NCI-H2107 (cell line): ENCODE results near the gene ANXA3.

Experiments
- DNase-seq: peaks from one replicate; lab custom pipeline; 2025; lab: John Stamatoyannopoulos, UW

Gene ANXA3

DNA sequence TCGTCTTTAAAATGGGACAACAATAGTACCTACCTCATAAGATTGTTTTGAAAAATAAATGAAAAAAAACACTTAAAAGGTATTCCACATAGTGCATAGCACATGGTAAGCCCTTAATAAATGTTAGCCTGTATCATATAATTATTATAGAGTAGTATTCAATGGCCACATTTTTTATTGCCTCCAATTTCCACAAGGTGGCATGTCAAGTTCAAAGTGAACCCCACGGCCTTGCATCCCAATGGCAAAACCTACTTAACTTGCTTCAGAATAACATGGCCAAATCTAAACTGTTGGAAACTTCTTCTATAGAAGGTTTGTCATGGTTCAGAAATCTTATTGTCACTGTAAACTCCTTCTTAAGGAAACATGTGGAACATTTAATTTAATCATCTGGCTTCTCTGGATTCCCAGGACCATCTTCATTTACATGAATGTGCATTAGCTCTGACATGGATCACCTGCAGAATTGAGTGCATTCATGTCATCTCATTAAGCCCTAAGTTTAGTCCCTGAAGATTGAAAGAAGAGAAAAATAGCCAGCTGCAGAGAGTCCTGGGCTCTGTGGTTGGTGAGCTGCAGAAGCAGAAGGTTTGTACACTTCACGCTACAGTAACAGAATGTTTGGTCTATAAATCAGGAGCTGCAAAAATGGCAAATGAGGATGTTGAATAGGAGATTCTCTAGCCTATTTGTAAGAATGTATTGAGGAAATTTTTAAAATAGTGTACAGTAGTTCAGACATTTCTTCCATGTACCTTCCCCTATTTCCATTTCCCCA lies 61.0 kb downstream of the ANXA3 start:
- DNase-seq = no peak

DNA sequence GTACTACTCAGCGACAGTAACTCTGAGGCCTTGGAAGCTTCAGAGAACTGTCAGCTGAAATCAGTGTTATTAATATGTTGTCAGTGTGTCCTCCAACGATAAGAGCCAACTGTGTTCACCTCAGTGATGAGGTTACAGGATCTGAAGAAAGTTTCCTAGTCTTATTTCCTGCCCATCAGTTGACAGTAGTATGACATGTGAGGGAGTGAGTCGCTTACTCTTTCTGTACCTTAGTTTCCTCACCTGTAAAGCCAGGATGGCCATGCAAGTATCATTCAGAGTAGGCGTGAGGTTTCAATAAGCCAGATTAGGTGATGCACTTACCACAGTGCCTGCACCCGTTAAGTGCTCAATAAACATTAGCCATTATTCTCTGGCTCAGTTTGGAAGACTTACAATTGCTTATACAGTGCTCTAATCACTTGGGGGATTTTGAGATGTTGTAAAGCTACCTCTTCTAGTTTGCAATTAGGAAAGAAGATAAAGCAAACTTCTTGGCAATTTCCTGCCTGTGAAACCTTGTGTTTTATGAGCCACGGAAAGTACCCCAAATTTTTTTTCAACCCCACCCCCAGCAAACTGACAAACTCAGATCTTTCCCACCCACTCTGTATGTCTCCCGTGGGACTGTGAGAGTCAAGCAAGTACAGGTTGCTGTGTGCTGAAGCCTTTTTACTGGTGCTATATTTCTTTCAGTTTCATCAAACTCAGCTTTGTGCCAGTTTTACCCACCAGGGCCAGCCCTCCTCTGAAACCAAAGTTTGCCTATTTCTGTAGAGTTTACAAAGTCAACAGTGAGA lies 62.2 kb downstream of the ANXA3 start:
- DNase-seq = no peak

DNA sequence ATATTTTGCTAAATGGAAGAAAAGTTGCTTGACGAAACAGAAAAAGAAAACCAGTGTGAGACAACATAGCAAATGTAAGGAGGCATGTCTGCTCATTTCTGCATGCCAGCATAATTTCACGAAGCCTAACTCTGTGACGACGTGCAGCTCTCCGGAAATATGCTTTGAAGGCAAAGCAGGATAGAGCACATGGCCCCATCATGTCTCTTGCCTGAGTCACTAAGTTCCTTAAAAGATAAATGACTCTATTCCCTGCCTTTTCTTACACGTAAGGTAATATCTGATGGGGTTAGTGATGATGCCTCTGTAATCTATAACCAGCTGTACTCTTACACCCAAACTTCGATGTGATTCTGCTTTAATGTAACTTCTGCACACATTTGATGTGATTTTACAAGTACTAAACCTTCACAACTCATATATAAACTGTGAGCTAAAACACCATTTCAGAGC lies 64.5 kb downstream of the ANXA3 start:
- DNase-seq = no peak

DNA sequence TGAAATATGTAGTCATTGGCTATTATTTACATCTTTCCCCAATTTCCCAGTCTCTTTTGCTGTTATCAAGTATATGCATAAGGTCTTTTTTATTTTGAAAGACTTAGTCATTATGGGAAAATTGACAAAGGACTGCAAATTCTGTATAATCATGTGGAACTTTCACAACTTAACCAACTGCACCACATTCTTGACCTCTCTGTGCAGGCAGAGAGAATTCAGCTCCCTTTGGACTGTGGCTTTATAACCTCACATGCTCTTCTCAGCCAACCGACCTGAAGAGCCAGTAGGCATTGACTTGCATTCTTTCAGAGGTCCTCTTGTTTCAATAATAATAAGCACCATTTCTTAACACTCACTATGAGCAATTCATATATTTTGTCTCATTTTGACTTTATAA lies 66.9 kb downstream of the ANXA3 start:
- no peak for DNase-seq

DNA sequence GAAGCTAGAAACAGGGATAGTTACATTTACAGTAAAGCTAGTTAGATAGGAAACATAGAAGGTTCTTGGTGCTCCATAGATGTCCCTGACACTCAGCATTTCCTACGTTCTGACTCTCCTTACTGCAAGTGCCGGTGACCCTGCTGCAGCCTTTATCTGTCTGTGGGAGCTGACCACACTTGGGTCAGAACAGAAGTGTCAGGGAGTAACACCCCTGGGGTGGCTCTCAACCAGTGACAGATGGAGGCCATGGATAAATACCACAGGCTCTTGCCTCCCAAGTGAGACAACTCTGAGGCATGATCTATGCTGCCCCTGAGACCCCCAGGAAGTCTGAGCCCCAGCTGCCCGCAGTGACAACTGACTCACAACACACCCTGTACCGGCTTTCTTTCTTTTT lies 69.8 kb downstream of the ANXA3 start:
- no peak for DNase-seq

DNA sequence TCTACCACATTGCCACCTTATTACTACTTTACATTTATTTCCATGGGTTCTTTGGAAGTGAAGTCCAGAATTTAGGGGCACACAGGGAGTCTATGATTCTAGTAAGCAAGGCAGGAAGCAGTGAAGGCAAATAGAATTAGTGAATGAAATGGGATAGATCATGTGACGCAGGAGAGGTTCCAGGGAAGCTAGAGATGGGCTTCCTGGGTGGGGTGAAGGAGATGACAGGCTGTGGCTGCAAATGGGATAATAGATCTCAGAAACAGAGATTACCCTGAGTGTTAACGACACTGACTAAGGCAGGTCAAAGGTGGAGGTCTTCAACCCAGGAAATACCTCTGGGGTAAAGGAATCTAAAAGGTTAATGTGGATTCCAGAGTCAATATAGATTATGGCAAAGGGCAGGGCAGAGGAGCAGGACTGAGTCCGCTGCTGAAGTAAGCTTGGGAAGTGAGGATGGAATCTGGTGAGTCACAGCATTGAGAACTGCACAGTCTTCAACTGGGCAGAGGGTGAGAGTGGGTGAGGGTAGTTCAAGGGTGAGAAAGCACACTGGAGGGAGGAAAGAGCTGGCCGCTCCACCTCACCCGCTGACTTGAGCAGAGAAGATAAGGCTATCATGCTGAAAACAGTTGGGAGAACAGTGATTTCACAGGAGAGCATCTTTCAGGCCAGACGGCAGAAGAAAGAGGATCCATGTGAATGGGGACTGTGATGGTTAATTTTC lies 70.8 kb downstream of the ANXA3 start:
- DNase-seq = no peak

DNA sequence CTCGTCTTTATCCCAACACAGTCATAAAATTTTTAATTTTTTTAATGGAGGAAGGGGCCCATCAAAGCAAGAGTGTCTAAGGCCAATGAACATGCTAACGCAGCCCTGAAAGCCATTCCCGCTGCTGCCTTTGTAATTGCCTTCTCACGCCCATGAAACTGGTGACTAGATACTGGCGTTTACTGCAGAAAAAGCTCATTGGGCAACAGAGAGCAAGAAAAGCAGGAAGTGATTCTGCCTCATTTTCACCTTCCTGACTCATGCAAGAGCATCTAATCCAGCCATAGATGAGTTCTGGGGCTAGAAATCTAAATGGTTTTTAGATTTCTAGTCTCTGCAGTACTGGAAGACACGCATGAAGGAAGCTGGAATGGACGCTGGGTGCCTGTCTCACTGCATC lies 72.5 kb downstream of the ANXA3 start:
- no peak for DNase-seq

DNA sequence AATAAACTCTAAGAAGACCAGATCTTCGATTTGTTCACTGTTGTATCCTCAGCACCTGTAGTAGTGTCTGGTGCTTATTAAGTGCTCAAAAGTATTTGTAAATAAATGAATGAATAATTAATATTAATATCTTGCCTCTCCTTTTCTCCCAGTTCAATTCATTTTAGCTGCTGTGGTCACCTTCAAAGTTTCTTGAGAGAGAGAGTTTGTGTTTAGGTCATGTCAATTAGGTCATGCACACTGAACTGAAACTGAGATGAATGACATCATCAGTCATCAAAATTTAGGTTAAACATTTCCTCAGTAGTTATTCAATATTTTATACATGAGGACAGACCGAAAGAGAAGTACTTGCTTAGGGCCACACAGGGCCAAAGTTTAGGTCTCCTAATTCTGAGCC lies 73.5 kb downstream of the ANXA3 start:
- no peak for DNase-seq

DNA sequence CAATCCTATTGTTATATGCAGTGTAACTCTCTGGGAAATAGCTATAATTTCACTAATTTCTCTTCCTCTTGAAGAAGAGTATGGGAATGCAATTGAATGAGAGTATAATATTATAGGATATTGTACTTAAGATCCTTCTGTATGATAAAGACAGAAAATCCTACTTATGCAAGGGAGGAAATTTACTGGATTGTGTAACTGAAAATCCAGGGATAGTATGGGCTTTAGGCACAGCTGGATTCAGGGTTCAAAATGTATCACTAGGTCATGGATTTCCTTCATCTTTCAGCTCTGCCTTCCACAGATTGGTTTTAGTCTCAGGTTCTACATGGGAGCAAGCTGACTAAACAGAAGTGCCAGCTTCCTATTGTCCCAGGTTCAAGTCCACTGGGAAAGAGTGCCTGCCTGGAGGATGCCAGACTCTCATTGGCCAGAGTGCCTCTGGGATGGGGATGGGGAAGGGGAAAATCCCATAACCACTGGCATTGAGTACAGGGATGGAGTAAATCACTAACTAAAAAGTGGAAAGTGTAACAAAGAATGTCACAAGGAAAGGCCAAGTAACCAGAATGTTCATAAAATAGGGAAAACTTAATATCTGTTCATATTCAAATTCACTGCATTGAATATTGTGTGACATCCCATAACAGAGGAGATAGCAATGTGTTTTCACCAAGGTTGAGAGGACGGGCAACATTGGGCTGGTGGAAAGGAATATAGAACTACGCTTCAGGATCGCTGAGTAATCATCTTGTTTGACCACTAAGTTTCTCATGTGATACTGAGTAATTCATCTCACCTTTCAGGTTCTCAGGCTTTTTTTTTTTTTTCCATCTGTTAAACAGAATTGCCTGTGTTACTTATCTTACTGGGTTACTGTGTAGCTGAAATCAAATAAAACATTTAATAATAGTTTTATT lies 75.7 kb downstream of the ANXA3 start:
- no peak for DNase-seq

DNA sequence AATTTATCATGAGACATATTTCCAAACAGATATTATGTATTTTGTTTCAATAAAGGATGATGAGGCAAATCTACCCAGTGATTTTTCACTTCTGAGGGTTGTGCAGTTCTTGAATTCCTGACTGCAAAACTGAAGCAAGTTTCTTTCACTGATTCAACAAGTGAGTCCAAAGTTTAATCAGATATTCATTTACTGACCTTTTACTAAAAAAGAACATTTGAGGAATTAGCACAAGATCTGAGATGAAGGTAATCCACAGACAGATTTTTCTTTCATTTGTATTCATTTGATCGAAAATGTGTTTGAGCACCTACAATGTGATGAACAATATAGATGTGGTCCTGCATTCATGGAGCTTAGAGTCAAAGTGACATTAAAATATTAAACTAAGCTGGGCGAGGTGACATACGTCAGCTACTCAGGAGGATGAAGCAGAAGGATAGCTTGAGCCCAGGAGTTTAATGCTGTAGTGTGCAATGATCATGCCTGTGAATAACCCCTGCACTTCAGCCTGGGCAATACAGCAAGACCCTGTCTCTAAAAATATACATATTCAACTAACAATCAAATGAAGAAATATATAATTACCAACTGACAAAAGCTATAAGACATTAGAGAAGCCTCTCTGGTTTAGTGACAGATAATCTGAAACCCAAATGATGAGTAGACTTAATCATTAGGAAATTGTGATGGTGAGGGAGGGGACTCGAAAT lies 76.6 kb downstream of the ANXA3 start:
- DNase-seq = no peak

DNA sequence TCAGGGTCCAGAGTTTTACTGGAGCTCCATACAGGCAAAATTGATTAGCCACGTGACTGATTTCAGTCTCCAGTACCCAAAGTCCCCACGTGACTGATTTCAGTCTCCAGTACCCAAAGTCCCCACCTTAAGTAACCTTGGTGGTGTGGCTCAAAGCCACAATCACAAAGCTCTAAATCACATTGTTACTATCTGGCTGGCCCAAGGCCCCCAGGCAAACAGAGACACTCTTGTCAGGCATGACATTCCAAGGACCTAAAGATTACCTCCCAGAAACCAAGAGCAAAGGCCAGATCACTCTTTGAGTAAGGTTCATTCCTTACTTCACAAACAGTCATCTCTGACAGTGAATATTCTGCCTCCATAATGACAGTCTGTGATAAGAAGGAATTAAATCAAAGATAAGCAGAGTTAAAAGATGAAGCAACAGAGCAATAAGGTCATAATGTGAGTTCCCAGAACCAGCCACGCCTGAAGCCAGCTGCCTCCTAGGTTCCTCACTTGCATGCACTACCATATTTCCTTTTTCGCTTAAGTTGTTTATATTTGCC lies 78.5 kb downstream of the ANXA3 start:
- no peak for DNase-seq

DNA sequence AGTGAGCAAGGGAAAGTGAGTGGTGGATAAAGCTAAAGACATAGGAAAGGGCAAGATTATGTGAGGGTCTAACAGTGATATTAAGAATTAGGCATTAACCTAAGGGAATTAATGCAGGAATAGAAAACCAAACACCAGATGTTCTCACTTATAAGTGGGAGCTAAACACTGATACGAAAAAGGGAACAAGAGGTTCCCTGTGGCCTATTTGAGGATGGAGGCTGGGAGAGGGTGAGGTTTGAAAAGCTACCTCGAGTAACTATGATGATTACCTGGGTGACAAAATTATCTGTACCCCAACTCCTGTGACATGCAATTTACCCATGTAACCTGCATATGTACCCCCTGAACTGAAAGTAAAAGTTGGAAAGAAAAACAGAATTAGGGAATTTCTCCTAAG lies 79.0 kb downstream of the ANXA3 start:
- DNase-seq = no peak

DNA sequence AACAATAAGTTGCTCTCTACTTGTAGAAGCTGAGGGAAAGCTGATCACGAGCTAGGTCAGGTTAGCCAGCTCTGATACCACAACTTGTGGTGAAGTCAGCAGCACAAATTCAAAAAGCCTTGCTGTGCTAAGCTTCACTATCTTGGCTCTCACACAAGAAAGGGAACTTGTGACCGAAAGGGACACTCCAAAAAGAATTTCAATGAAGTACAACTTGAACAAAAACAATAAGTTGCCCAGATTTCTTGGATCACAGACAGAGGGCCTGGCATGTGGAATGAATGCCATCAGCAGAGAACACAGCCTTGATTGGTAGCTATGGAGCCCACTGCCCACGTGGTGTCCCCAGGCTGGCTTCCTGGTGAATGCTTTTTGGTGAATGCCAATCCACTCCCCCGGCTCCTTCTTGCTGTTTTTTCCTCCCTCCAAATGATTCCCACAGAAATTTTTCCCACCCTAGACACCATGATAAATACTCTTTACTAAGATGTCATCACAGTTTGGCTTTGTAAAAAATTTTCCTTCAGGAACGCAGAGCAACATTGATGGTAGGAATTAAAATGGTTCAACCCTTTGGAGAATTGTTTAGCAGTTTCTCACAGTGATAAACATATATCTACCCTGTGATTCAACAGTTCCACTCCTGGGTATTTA lies 82.6 kb downstream of the ANXA3 start:
- DNase-seq = no peak

DNA sequence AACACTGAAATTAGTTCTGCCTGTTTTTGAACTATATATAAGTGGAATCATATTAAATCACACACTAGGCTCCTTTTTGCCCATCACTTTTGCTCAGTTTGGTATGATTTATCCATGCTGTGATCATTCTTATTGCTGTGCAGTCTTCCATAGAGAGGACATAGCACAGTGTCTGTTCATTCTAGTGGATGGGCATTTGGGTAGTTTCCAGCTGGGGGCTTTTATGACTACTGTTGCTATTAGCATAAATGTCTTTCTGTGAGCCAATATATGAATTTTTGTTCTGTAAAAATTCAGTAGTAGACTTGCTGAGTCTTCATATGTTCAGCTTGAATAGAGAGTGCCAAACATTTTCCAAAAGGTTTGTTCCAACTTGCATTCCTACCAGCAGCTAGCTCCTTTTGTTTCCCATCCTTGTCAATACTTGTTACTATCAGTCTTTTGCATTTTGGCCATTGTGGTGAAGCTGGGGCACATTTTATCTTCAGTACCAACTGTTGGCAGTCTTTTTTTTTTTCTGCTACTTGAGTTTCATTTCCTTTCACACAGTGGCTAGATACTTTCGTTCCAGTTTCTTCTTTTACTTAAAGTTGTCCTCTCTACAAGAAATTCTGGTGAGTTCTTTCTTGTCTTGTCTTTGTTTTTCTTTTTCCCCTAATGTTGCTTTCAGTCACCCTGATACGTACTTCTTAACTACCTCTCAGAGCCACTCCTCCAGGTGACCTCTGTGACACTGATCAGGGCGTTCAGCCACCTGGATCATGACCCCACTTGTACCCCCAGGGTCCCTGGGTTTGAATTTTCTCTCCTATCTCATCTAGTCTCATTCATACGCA lies 87.0 kb downstream of the ANXA3 start:
- no peak for DNase-seq

DNA sequence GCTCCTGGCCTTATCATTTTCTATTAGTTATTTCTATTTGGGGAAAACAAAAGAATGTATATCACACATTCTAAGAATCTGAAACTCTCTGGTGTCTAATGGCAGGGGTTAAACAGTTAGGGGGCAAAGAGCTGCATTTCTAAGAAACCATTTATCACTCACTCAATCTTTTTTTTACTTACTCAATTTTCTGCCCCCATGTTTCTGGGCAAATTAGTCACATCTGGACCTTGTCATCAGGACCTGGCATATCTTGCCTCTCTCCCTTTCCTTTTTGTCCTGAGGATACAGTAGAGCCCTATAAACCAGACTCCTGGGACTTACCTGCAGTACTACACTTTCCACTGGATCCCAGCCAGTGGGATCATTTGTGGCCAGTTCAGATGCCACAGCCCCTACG lies 89.1 kb downstream of the ANXA3 start:
- no peak for DNase-seq

DNA sequence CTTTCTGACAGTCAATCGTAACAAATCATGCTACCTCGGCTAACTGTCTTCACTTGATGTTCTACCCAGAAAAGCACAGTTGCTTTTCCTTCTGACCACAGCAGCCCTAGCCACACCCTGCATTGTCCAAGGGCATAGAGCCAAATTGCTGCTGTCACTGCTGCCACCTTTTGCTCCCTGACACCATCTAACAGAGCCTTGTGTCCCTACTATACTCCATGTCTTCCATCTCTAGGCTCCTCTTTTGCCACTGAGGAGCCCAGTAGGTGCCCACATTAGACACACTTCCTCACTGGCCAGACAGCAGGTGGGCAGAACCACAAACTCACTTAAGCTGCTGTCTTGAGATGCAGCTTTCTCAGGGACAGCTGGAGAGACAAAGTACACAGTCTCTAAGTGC lies 91.4 kb downstream of the ANXA3 start:
- DNase-seq = no peak

DNA sequence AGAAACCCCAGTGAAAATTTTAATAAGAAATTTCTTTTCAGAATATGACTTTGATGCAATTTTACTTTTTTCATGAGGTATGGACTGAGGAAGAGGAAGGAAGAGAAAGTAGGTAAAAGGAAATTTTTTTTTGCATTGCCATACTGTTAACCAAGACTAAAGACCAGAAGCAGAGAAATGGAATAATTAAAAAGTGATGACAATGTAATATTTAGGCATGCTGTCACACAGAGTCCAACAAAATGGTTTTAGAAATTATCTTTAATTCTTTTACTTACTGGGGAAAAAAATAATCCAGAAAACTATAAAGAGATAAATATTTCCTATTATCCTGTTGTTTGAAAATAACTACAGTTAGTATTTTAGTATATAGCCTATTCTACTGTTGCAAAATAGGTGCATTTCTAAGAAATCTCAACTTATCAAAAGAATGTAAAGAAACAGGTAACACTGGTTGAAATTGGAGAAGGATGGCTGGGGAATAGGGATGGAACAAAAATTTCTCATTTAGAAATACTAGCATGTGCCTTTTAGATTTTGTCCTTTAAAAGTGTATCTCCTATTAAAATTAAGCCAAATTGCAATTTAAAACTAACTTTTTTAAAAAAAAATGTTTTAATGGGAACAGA lies 92.6 kb downstream of the ANXA3 start:
- no peak for DNase-seq

DNA sequence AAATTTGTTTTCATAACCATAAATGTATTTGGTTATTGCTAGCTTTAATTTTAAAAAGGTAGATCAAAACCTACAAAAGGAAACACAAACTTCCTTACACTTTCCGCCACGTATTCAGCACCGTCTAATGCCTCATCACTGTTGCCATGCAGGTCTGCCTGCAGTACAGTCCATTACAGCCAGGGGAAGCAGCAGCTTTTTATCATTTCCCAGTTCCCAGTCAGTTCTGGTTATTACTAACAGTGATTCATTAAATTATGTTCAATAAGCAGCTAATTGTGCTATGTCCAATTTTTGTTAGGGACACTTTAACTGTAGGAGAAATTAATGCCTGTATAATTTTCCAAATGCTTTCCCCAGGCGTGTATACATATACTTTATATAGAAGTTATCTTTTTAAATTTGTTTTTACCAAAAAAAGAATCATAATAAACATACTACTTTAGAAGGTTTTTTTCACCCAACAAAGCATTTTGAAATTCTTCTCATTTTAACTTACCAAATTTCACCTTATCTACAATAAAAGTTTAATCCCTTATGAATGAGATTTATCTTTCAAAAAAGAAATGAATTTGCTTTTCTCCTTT lies 93.3 kb downstream of the ANXA3 start:
- DNase-seq = no peak
